ENCODE measurements around the gene MMP19.
A peak's percentile ranks its signal among the peaks of the same experiment; 100 is the strongest.
"Not testable (repeated sequence)": the region's sequence is repeated elsewhere in the genome, so short reads cannot be mapped to it uniquely, and the experiment has no call there.

MMP19 gene

DNA sequence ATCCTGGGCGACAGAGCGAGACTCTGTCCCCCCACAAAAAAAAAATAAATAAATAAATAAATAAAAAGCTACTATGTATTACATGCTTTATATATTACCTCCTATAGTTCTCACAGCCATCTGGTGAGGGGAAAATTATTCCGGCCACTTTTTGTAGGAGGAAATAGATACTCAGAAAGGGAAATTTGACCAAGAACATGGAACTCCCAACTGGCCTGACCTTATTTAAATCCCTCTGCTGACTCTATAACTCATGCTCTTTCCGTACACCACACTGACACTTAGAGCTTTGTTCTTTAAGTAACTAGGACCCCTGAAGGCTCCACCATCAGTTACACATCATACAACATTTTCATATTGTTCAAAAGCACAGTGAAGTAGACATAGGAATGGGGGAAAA, 2.2 kb upstream of the MMP19 start:
- peak overlapping the region; percentile 96; the same call in 1 of the 2 replicates for H3K27ac ChIP-seq
- no peak for DNase-seq (ENCODE audit: low spot score)
- POLR2A ChIA-PET (ENCODE audit: low non-redundant PET) = no interaction called here
- CTCF ChIA-PET = interaction anchor here (0.6 kb wide), 1 partner anchor 32 kb away, joined by 3 read pairs; no protein-coding TSS in a partner anchor
- TF ChIP-seq, protein P1, sequence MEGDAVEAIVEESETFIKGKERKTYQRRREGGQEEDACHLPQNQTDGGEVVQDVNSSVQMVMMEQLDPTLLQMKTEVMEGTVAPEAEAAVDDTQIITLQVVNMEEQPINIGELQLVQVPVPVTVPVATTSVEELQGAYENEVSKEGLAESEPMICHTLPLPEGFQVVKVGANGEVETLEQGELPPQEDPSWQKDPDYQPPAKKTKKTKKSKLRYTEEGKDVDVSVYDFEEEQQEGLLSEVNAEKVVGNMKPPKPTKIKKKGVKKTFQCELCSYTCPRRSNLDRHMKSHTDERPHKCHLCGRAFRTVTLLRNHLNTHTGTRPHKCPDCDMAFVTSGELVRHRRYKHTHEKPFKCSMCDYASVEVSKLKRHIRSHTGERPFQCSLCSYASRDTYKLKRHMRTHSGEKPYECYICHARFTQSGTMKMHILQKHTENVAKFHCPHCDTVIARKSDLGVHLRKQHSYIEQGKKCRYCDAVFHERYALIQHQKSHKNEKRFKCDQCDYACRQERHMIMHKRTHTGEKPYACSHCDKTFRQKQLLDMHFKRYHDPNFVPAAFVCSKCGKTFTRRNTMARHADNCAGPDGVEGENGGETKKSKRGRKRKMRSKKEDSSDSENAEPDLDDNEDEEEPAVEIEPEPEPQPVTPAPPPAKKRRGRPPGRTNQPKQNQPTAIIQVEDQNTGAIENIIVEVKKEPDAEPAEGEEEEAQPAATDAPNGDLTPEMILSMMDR (conservative IDR thresholded peaks at IDR 0.05; ENCODE audit: low read depth) = no peak

- POLR2A ChIA-PET (ENCODE audit: low non-redundant PET) = no interaction called here
- TF ChIP-seq, protein P1 (conservative IDR thresholded peaks at IDR 0.05; ENCODE audit: low read depth) = no peak
- CTCF ChIA-PET = interaction anchor here (0.5 to 0.6 kb wide), 2 partner anchors 8 to 1369 kb away, joined by 5 read pairs; no protein-coding TSS in a partner anchor
- H3K27ac ChIP-seq = peak overlapping the region; percentile 74; the same call in 1 of the 2 replicates
- no peak for DNase-seq (ENCODE audit: low spot score)
These were observed 695 bp upstream of the MMP19 start for GRCh38 chr12:55843431-55843830.

GRCh38 chr12:55840581-55841351, 2.0 kb downstream of the MMP19 start:
- CTCF ChIA-PET = interaction anchor here (0.5 kb wide), 1 partner anchor 206 kb away, joined by 6 read pairs; no protein-coding TSS in a partner anchor
- H3K27ac ChIP-seq = no peak overlapping the region
- DNase-seq (ENCODE audit: low spot score) = no peak
- POLR2A ChIA-PET (ENCODE audit: low non-redundant PET) = no interaction called here
- TF ChIP-seq, protein P1 (conservative IDR thresholded peaks at IDR 0.05; ENCODE audit: low read depth) = no peak

DNA sequence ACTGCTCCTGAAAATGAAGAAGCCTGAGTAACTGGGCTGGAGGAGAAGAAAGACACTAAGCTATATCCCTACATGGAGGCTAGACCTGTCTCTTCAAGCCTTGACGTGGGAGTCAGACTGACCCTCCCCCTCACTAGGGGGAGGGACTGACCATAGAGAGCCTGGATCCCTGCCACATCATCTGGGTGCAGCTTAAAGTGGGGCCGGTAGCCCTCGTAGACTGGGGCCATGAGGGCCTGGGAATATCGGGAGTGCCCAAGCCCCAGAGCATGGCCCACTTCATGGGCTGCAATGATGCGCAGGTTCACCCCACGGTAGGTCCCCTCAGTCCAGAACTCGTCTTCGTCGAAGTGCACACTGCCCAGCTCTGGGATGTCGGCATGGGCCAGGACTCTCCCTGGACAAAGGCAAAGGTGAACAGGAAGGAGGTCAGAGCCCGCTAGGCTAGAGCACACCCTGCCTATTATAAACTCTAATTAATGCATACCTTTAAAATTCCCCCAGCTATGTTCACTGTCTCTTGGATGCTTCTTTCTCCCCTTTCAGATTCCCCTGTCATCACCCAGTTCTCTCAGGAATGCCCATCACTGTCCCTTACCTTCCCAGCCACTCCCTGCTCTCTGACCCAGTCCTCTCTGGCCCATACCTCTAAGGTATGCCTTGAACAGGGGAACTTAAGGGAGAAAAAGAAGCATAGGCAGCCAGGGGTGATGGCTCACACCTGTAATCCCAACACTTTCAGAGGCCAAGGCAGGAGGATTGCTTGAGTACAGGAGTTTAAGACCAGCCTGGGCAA, 3.2 kb downstream of the MMP19 start:
- DNase-seq (ENCODE audit: low spot score) = no peak
- ChIA-PET CTCF (no interaction called here), POLR2A (ENCODE audit: low non-redundant PET) (no interaction called here)
- H3K27ac ChIP-seq = no peak overlapping the region
- TF ChIP-seq, protein P1 (conservative IDR thresholded peaks at IDR 0.05; ENCODE audit: low read depth) = no peak

DNA sequence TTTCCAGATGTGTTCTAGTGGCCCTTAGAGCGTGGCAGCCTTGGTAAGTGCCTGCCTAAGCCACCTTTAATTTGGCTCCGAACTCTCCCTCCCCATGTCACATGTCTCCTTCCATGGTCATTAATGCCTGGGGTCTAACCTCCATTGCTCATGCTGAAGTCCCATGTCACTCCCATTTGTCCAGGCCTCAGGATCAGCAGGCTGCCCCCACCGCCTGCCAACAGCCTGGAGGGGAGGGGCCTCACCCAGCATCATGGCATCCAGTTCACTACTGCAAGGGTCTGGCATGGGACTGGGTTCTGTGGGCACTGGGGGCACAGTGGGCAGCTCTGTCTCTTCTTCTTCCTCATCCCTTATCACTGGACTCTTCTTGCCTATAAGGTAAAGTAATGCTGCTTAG, 4.4 kb downstream of the MMP19 start:
- TF ChIP-seq, protein P1 (conservative IDR thresholded peaks at IDR 0.05; ENCODE audit: low read depth) = no peak
- no peak overlapping the region for H3K27ac ChIP-seq
- ChIA-PET CTCF (no interaction called here), POLR2A (ENCODE audit: low non-redundant PET) (interaction anchor here (0.7 kb wide), 1 partner anchor 461 kb away, joined by 9 read pairs; no protein-coding TSS in a partner anchor)
- DNase-seq (ENCODE audit: low spot score) = no peak

- CTCF ChIA-PET; POLR2A ChIA-PET (ENCODE audit: low non-redundant PET); DNase-seq (ENCODE audit: low spot score): not testable (repeated sequence)
- H3K27ac ChIP-seq = peak overlapping the region; percentile 28; the same call in 1 of the 2 replicates
These were observed 8.3 kb downstream of the MMP19 start for GRCh38 chr12:55834400-55834799.

Measured in RWPE1 (cell line).